Astrocyte (in vitro differentiated cells and primary cell): Measurements from ENCODE around the gene IVD. TPM values are rescaled to one million over a fixed set of nuclear protein-coding genes. Genes with fewer than 3 reads are reported as not detected.
A peak's percentile ranks its signal among the peaks of the same experiment; 100 is the strongest.

Source experiments
- DNase-seq: peaks from one replicate; pipeline ENCODE4 v3.0.0-alpha.2; 2010; ENCODE audit warnings: low read depth
- FAIRE-seq: peaks from 2 replicates; lab custom pipeline; 2011; peaks lifted over from hg19 to GRCh38; lab: Jason Lieb, UNC
- H2AFZ ChIP-seq: 2 replicates; pipeline ENCODE4 v1.6.0; 2012; ENCODE audit warnings: low read depth, low read length, inconsistent platforms
- H3K27ac ChIP-seq: 2 replicates; pipeline ENCODE4 v1.5.1; 2011; ENCODE audit warnings: low read depth, low read length, inconsistent platforms
- H3K27me3 ChIP-seq: 2 replicates; pipeline ENCODE4 v1.6.0; 2011; ENCODE audit warnings: low read length, inconsistent platforms; ENCODE audit not compliant: insufficient read depth
- H3K36me3 ChIP-seq: 2 replicates; pipeline ENCODE4 v1.5.1; 2011; ENCODE audit warnings: low read length, inconsistent platforms; ENCODE audit not compliant: insufficient read depth
- H3K4me1 ChIP-seq: 2 replicates; pipeline ENCODE4 v1.5.1; 2011; ENCODE audit warnings: low read length, inconsistent platforms; ENCODE audit not compliant: insufficient read depth
- H3K4me2 ChIP-seq: 2 replicates; pipeline ENCODE4 v1.6.0; 2012; ENCODE audit warnings: low read length, inconsistent platforms
- H3K4me3 ChIP-seq: 2 replicates; pipeline ENCODE4 v1.5.1; 2011; ENCODE audit warnings: low read depth, mild to moderate bottlenecking, low read length, inconsistent platforms; ENCODE audit not compliant: insufficient read depth
- H3K79me2 ChIP-seq: 2 replicates; pipeline ENCODE4 v1.6.0; 2012; ENCODE audit warnings: mild to moderate bottlenecking, low read length, inconsistent platforms; ENCODE audit not compliant: insufficient read depth
- H3K9ac ChIP-seq: 2 replicates; pipeline ENCODE4 v1.6.0; 2012; ENCODE audit warnings: mild to moderate bottlenecking, low read length, inconsistent platforms
- H3K9me3 ChIP-seq: 2 replicates; pipeline ENCODE4 v1.5.1; 2012; ENCODE audit warnings: low read depth, mild to moderate bottlenecking, low read length, inconsistent platforms; ENCODE audit not compliant: insufficient read depth
- H4K20me1 ChIP-seq: 2 replicates; pipeline ENCODE4 v1.6.0; 2012; ENCODE audit warnings: low read length, inconsistent platforms; ENCODE audit not compliant: insufficient read depth
- H3K27ac Mint-ChIP-seq: one replicate; pipeline ENCODE4 v1.8.0; 2021; ENCODE audit warnings: mild to moderate bottlenecking, mixed read lengths; ENCODE audit not compliant: unreplicated experiment
- H3K27me3 Mint-ChIP-seq: one replicate; pipeline ENCODE4 v1.8.0; 2021; ENCODE audit warnings: low read depth, mixed read lengths; ENCODE audit not compliant: unreplicated experiment
- H3K36me3 Mint-ChIP-seq: one replicate; pipeline ENCODE4 v1.8.0; 2021; ENCODE audit warnings: low read depth, mixed read lengths; ENCODE audit not compliant: unreplicated experiment
- H3K4me1 Mint-ChIP-seq: one replicate; pipeline ENCODE4 v1.8.0; 2021; ENCODE audit warnings: low read depth, mixed read lengths; ENCODE audit not compliant: unreplicated experiment
- H3K4me3 Mint-ChIP-seq: one replicate; pipeline ENCODE4 v1.8.0; 2021; ENCODE audit warnings: mild to moderate bottlenecking, moderate library complexity, mixed read lengths; ENCODE audit not compliant: unreplicated experiment
- H3K9me3 Mint-ChIP-seq: one replicate; pipeline ENCODE4 v1.8.0; 2021; ENCODE audit warnings: mild to moderate bottlenecking, mixed read lengths; ENCODE audit not compliant: unreplicated experiment
- CTCF ChIP-seq: IDR thresholded peaks from 2 replicates; pipeline ENCODE4 v1.5.1; 2011; ENCODE audit warnings: low read depth, mild to moderate bottlenecking, inconsistent platforms, low read length, moderate library complexity; ENCODE audit not compliant: insufficient read depth
- EZH2 ChIP-seq: IDR thresholded peaks from 2 replicates; pipeline ENCODE4 v1.6.1; 2012; ENCODE audit warnings: mild to moderate bottlenecking, low read length, inconsistent platforms; ENCODE audit not compliant: insufficient read depth
- total RNA-seq: library from RNA; stranded (reverse); gene quantifications from 2 replicates; pipeline ENCODE4 v1.2.1, GENCODE V29; 2021

The IVD gene
- total RNA-seq, 1 donor from 2014 or later, result 55.1 TPM

DNA sequence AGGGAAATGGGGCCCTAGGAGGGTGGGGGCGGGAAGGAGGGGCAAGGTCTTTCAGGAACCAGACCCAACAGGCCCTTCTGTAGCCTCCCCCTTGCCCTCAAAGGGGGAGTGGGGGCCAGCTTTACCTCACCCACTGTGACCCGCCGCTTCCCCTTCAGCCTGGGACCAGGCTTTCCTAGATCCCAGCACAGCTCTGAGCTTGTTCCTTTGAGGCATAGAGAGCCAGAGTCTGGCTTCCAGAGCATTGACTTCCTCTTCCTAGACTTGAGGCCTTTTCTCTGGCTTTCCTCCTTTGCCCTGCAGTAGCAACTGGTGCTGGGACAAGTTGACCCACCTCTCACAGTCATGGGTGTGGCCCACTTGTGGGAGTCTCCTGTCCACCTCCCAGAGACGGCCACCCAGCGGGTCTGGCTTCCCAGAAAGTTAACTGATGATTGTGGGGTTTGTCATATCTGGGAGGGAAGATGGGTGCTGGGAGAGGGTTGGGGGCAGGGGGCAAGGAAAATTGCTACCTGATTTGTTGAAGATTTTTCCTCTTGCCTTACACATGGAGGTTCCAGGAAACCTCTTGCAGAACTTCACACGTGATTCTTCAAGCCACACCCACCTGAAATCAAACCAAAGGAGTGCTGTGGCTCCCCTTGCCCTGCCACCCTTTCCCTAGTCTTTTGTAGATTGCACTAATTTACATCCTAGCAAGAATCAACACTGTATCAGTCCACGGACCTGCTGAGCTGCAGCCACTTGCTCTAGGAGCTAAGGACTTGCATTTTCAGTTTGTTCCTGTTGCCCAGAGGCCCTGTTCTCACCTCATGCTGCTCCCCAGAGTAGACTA is 61.0 kb downstream of the IVD start:
- Histone ChIP-seq H3K4me3 (no peak overlapping the region), H2AFZ (no peak overlapping the region), H3K4me1 (peaks cover 10% of the 10 kb centered on the region), H3K9ac (no peak overlapping the region), H3K9me3 (no peaks in the 10 kb centered on the region), H3K36me3 (peaks cover 17% of the 10 kb centered on the region), H3K27me3 (no peaks in the 10 kb centered on the region), H3K4me2 (no peak overlapping the region), H3K27ac (no peak overlapping the region), H3K79me2 (peaks cover 3% of the 10 kb centered on the region), H4K20me1 (peaks cover 24% of the 10 kb centered on the region)
- Mint-ChIP-seq H3K9me3 (no peaks in the 10 kb centered on the region), H3K27ac (peak overlapping the region; percentile 53), H3K27me3 (no peaks in the 10 kb centered on the region), H3K36me3 (peaks cover 23% of the 10 kb centered on the region), H3K4me1 (peaks cover 3% of the 10 kb centered on the region), H3K4me3 (no peak overlapping the region)
- FAIRE-seq, result no peak
- no peak for TF ChIP-seq CTCF
- TF ChIP-seq EZH2, result no peak
- no peak for DNase-seq

- no peaks in the 10 kb centered on the region for H3K9me3 ChIP-seq
- H3K27me3 ChIP-seq, result no peaks in the 10 kb centered on the region
- H3K9me3 Mint-ChIP-seq, result no peaks in the 10 kb centered on the region
- DNase-seq (no peak), FAIRE-seq (no peak)
- H3K9ac ChIP-seq, result no peak overlapping the region
- H3K27ac ChIP-seq, result no peak overlapping the region
- no peak overlapping the region for H3K4me3 Mint-ChIP-seq
- peaks cover 25% of the 10 kb centered on the region for H4K20me1 ChIP-seq
- no peak overlapping the region for H3K4me2 ChIP-seq
- no peak overlapping the region for H3K27ac Mint-ChIP-seq
- TF ChIP-seq CTCF (no peak), EZH2 (no peak)
- peaks cover 17% of the 10 kb centered on the region for H3K36me3 ChIP-seq
- peaks cover 5% of the 10 kb centered on the region for H3K4me1 Mint-ChIP-seq
- peaks cover 15% of the 10 kb centered on the region for H3K4me1 ChIP-seq
- H3K36me3 Mint-ChIP-seq, result peaks cover 23% of the 10 kb centered on the region
- H3K79me2 ChIP-seq, result peaks cover 9% of the 10 kb centered on the region
- H2AFZ ChIP-seq, result no peak overlapping the region
- no peak overlapping the region for H3K4me3 ChIP-seq
- H3K27me3 Mint-ChIP-seq, result no peaks in the 10 kb centered on the region
These were observed 61.6 kb downstream of the IVD start for GRCh38 chr15:40467261-40467615.

- TF ChIP-seq EZH2 (no peak), CTCF (no peak)
- H3K4me1 Mint-ChIP-seq, result peaks cover 7% of the 10 kb centered on the region
- no peak for FAIRE-seq
- no peaks in the 10 kb centered on the region for H3K27me3 Mint-ChIP-seq
- no peak for DNase-seq
- peaks cover 15% of the 10 kb centered on the region for H3K4me1 ChIP-seq
- peaks cover 11% of the 10 kb centered on the region for H3K79me2 ChIP-seq
- H3K9ac ChIP-seq, result no peak overlapping the region
- H4K20me1 ChIP-seq, result peaks cover 21% of the 10 kb centered on the region
- no peaks in the 10 kb centered on the region for H3K27me3 ChIP-seq
- no peak overlapping the region for H3K4me3 Mint-ChIP-seq
- peak overlapping the region; percentile 5 for H3K27ac Mint-ChIP-seq
- H3K4me3 ChIP-seq, result no peak overlapping the region
- H3K9me3 ChIP-seq, result no peaks in the 10 kb centered on the region
- H3K4me2 ChIP-seq, result no peak overlapping the region
- H3K27ac ChIP-seq, result no peak overlapping the region
- peaks cover 10% of the 10 kb centered on the region for H3K36me3 ChIP-seq
- peaks cover 18% of the 10 kb centered on the region for H3K36me3 Mint-ChIP-seq
- no peaks in the 10 kb centered on the region for H3K9me3 Mint-ChIP-seq
- no peak overlapping the region for H2AFZ ChIP-seq
These were observed 63.3 kb downstream of the IVD start for GRCh38 chr15:40468898-40469331.
